Keratinocyte (primary cell): Measurements from ENCODE around the gene RABIF. TPM values are rescaled to one million over a fixed set of nuclear protein-coding genes. Genes with fewer than 3 reads are reported as not detected.

Experiments used
- DNase-seq: peaks from one replicate; pipeline ENCODE4 v3.0.0-alpha.2; 2011; ENCODE audit warnings: low read depth, missing footprints, low spot score
- FAIRE-seq: peaks from 2 replicates; lab custom pipeline; 2011; peaks lifted over from hg19 to GRCh38; lab: Jason Lieb, UNC
- H2AFZ ChIP-seq: 2 replicates; pipeline ENCODE4 v1.6.0; 2012; ENCODE audit warnings: low read length, control low read depth, inconsistent platforms; ENCODE audit not compliant: control insufficient read depth
- H3K27ac ChIP-seq: 2 replicates; pipeline ENCODE4 v1.5.1; 2011; ENCODE audit warnings: low read length; ENCODE audit not compliant: control insufficient read depth, insufficient read depth
- H3K27me3 ChIP-seq: 3 replicates; pipeline ENCODE4 v1.6.0; 2011; ENCODE audit warnings: low read length; ENCODE audit not compliant: control insufficient read depth, insufficient read depth; ENCODE audit errors: extremely low read depth
- H3K36me3 ChIP-seq, 2 experiments: 2 replicates in 1 of 2; 3 replicates in 1 of 2; pipeline ENCODE4 v1.5.1; 2011; ENCODE audit warnings: low read length in 2 of 2, mild to moderate bottlenecking in 1 of 2; ENCODE audit not compliant: control insufficient read depth in 2 of 2, insufficient read depth in 2 of 2; ENCODE audit errors: extremely low read depth in 1 of 2
- H3K4me1 ChIP-seq: 3 replicates; pipeline ENCODE4 v1.5.1; 2011; ENCODE audit warnings: low read length; ENCODE audit not compliant: control insufficient read depth, insufficient read depth; ENCODE audit errors: extremely low read depth
- H3K4me2 ChIP-seq: 3 replicates; pipeline ENCODE4 v1.6.0; 2011; ENCODE audit warnings: low read depth, low read length; ENCODE audit not compliant: control insufficient read depth, insufficient read depth; ENCODE audit errors: extremely low read depth
- H3K4me3 ChIP-seq, 3 experiments: fragments of 200-600 bp in 1 of 3; sonication (generic) in 1 of 3; 2 replicates in 2 of 3; 3 replicates in 1 of 3; pipeline ENCODE4 v1.5.1; 2011 to 2016; ENCODE audit warnings: low read length in 3 of 3, mild to moderate bottlenecking in 3 of 3, control low read depth in 2 of 3, inconsistent platforms in 1 of 3, low read depth in 1 of 3, mixed read lengths in 1 of 3, mixed run types in 1 of 3, moderate library complexity in 1 of 3; ENCODE audit not compliant: control insufficient read depth in 2 of 3, insufficient read depth in 2 of 3; ENCODE audit errors: extremely low read depth in 1 of 3
- H3K79me2 ChIP-seq: 2 replicates; pipeline ENCODE4 v1.6.0; 2012; ENCODE audit warnings: low read length; ENCODE audit not compliant: control insufficient read depth, insufficient read depth
- H3K9ac ChIP-seq: 3 replicates; pipeline ENCODE4 v1.6.0; 2011; ENCODE audit warnings: low read length; ENCODE audit not compliant: control insufficient read depth, insufficient read depth; ENCODE audit errors: extremely low read depth
- H3K9me1 ChIP-seq: 3 replicates; pipeline ENCODE4 v1.6.0; 2011; ENCODE audit warnings: low read length; ENCODE audit not compliant: control insufficient read depth, insufficient read depth; ENCODE audit errors: extremely low read depth
- H3K9me3 ChIP-seq: 2 replicates; pipeline ENCODE4 v1.5.1; 2012; ENCODE audit warnings: low read depth, low read length; ENCODE audit not compliant: control insufficient read depth
- H4K20me1 ChIP-seq: 3 replicates; pipeline ENCODE4 v1.6.0; 2011; ENCODE audit warnings: low read length; ENCODE audit not compliant: control insufficient read depth, insufficient read depth; ENCODE audit errors: extremely low read depth
- CTCF ChIP-seq, 3 experiments: IDR thresholded peaks in 1 of 3; conservative IDR thresholded peaks in 1 of 3; optimal IDR thresholded peaks in 1 of 3; 2 replicates in 2 of 3; 3 replicates in 1 of 3; pipeline versions ENCODE3 to v1.5.1; 2011; ENCODE audit warnings: low read length in 3 of 3, mild to moderate bottlenecking in 3 of 3, moderate library complexity in 2 of 3, control low read depth in 1 of 3, inconsistent platforms in 1 of 3; ENCODE audit not compliant: insufficient read depth in 2 of 3; ENCODE audit errors: extremely low read depth in 1 of 3
- EZH2 ChIP-seq: IDR thresholded peaks from one replicate; pipeline ENCODE4 v1.6.1; 2012; ENCODE audit warnings: inconsistent platforms, mild to moderate bottlenecking, low read length, moderate library complexity
- dilution Hi-C: fragments of 300-500 bp; cut with MboI; formaldehyde crosslinking; loops from one replicate; pipeline ENCODE4 v1.7.0; 2020; ENCODE audit warnings: low sequenced_read_pairs; ENCODE audit not compliant: extremely low pct_ligation_motif_present
- polyA plus RNA-seq, 5 experiments: library from polyadenylated mRNA; depleted of rRNA in 3 of 5; stranded (reverse) in 3 of 5; stranded (forward) in 1 of 5; unstranded in 1 of 5; fragments of >200 nt; gene quantifications; 1 replicate in 1 of 5; 2 replicates in 3 of 5; 3 replicates in 1 of 5; pipeline versions ENCODE4 v1.2.1 to v1.2.3, GENCODE V29; 2011 to 2012; ENCODE audit warnings: missing spikeins in 2 of 5, low read depth in 1 of 5, low replicate concordance in 1 of 5

The RABIF gene
- polyA plus RNA-seq, 1 donor (not counting 4 experiments of a cell fraction or from before 2014, with no cell fraction given): 17.4 TPM

GRCh38 chr1:202844935-202845334 is 44.0 kb downstream of the RABIF start:
- Histone ChIP-seq H3K36me3 (no peaks in the 10 kb centered on the region), H3K9me1 (no peaks in the 10 kb centered on the region), H3K9me3 (no peaks in the 10 kb centered on the region), H3K4me3 (no peak overlapping the region), H2AFZ (no peak overlapping the region), H3K9ac (no peak overlapping the region), H3K79me2 (no peaks in the 10 kb centered on the region), H3K27me3 (no peaks in the 10 kb centered on the region), H3K4me2 (no peak overlapping the region), H3K27ac (no peak overlapping the region), H3K4me1 (peaks cover 11% of the 10 kb centered on the region), H4K20me1 (no peaks in the 10 kb centered on the region)
- no peak for FAIRE-seq
- dilution Hi-C loops: no loop called here
- DNase-seq: no peak
- TF ChIP-seq CTCF (optimal IDR thresholded peaks at IDR 0.05 in 1 of 3, IDR thresholded peaks at IDR 0.05 in 1 of 3, conservative IDR thresholded peaks at IDR 0.05 in 1 of 3; ENCODE audit: extremely low read depth in 1 of 3, insufficient read depth in 2 of 3, low read length in 3 of 3) (no peak), EZH2 (no peak)

GRCh38 chr1:202844259-202844658 is 44.7 kb downstream of the RABIF start:
- DNase-seq (no peak), FAIRE-seq (peak; percentile 62)
- Histone ChIP-seq H3K4me3 (no peak overlapping the region), H3K27me3 (no peaks in the 10 kb centered on the region), H4K20me1 (no peaks in the 10 kb centered on the region), H3K9me3 (no peaks in the 10 kb centered on the region), H3K9me1 (no peaks in the 10 kb centered on the region), H3K79me2 (no peaks in the 10 kb centered on the region), H2AFZ (no peak overlapping the region), H3K36me3 (no peaks in the 10 kb centered on the region), H3K9ac (no peak overlapping the region), H3K4me2 (peak overlapping the region; percentile 33), H3K27ac (no peak overlapping the region), H3K4me1 (peaks cover 11% of the 10 kb centered on the region)
- dilution Hi-C loops: no loop called here
- TF ChIP-seq EZH2 (no peak), CTCF (optimal IDR thresholded peaks at IDR 0.05 in 1 of 3, IDR thresholded peaks at IDR 0.05 in 1 of 3, conservative IDR thresholded peaks at IDR 0.05 in 1 of 3; ENCODE audit: extremely low read depth in 1 of 3, insufficient read depth in 2 of 3, low read length in 3 of 3) (no peak)
